ENCODE results near the gene HDAC5. TPM values are rescaled to one million over a fixed set of nuclear protein-coding genes. Genes with fewer than 3 reads are reported as not detected.
A peak's percentile ranks its signal among the peaks of the same experiment; 100 is the strongest.

Gene HDAC5
- total RNA-seq, 2 donors from 2014 or later = 19.0 to 26.6 TPM

GRCh38 chr17:44069974-44070454 is 53.4 kb downstream of the HDAC5 start:
- Histone ChIP-seq H3K4me3 (peak overlapping the region; percentile 71), H3K9me3 (no peaks in the 10 kb centered on the region), H3K27ac (peak overlapping the region; percentile 90), H3K36me3 (no peaks in the 10 kb centered on the region), H3K4me1 (peaks cover 5% of the 10 kb centered on the region), H3K9ac (ENCODE audit: low read depth in 2 of 2, low read length in 2 of 2) (peak overlapping the region; percentile 33 to 78), H3K27me3 (no peaks in the 10 kb centered on the region)
- intact Hi-C loops (cut with DNase I) = loop anchor here (5.0 kb wide), 1 partner anchor 42 kb away; no protein-coding TSS in a partner anchor
- DNase-seq = no peak
- no peak for TF ChIP-seq CTCF (IDR thresholded peaks at IDR 0.05)

- no peaks in the 10 kb centered on the region for H3K9me3 ChIP-seq
- H3K27ac ChIP-seq = peak overlapping the region; percentile 91
- DNase-seq = no peak
- no peaks in the 10 kb centered on the region for H3K36me3 ChIP-seq
- TF ChIP-seq CTCF (IDR thresholded peaks at IDR 0.05) = no peak
- H3K4me3 ChIP-seq = no peak overlapping the region
- no peak overlapping the region for H3K9ac ChIP-seq (ENCODE audit: low read depth in 2 of 2, low read length in 2 of 2)
- H3K4me1 ChIP-seq = peaks cover 5% of the 10 kb centered on the region
- intact Hi-C loops (cut with DNase I) = no loop called here
- H3K27me3 ChIP-seq = no peaks in the 10 kb centered on the region
These were observed 55.9 kb downstream of the HDAC5 start for GRCh38 chr17:44067545-44067940.

- H3K9ac ChIP-seq (ENCODE audit: low read depth in 2 of 2, low read length in 2 of 2) = peak within 1 kb of the TSS; percentile 60 to 94
- peak within 1 kb of the TSS; percentile 91 for H3K27ac ChIP-seq
- no peak for TF ChIP-seq CTCF (IDR thresholded peaks at IDR 0.05)
- peak within 1 kb of the TSS; percentile 67 for H3K4me3 ChIP-seq
- H3K36me3 ChIP-seq = no peaks in the 10 kb centered on the region
- DNase-seq = peak; percentile 95
- peaks cover under 1% of the 10 kb centered on the region for H3K4me1 ChIP-seq
- no peaks in the 10 kb centered on the region for H3K9me3 ChIP-seq
- intact Hi-C loops (cut with DNase I) = no loop called here
- H3K27me3 ChIP-seq = no peaks in the 10 kb centered on the region
These were observed 57.1 kb downstream of the HDAC5 start, which contains the start of gene LSM12 for GRCh38 chr17:44066204-44066930. LSM12 (minus strand) TSS chr17:44066671; CDS start chr17:44066587, 84 bp downstream.

- no peaks in the 10 kb centered on the region for H3K9me3 ChIP-seq
- no peaks in the 10 kb centered on the region for H3K36me3 ChIP-seq
- no peaks in the 10 kb centered on the region for H3K4me1 ChIP-seq
- intact Hi-C loops (cut with DNase I) = no loop called here
- H3K4me3 ChIP-seq = peak overlapping the region; percentile 67
- no peak for TF ChIP-seq CTCF (IDR thresholded peaks at IDR 0.05)
- H3K27me3 ChIP-seq = no peaks in the 10 kb centered on the region
- DNase-seq = no peak
- peak overlapping the region; percentile 91 for H3K27ac ChIP-seq
- H3K9ac ChIP-seq (ENCODE audit: low read depth in 2 of 2, low read length in 2 of 2) = peak overlapping the region; percentile 60 to 94
These were observed 57.7 kb downstream of the HDAC5 start for GRCh38 chr17:44065668-44066203.

- H3K9me3 ChIP-seq = no peaks in the 10 kb centered on the region
- no peaks in the 10 kb centered on the region for H3K27me3 ChIP-seq
- no peaks in the 10 kb centered on the region for H3K36me3 ChIP-seq
- DNase-seq = no peak
- no peak overlapping the region for H3K9ac ChIP-seq (ENCODE audit: low read depth in 2 of 2, low read length in 2 of 2)
- H3K4me3 ChIP-seq = no peak overlapping the region
- intact Hi-C loops (cut with DNase I) = no loop called here
- no peaks in the 10 kb centered on the region for H3K4me1 ChIP-seq
- no peak overlapping the region for H3K27ac ChIP-seq
- no peak for TF ChIP-seq CTCF (IDR thresholded peaks at IDR 0.05)
These were observed 59.5 kb downstream of the HDAC5 start for GRCh38 chr17:44063704-44064639.

Measured in colonic mucosa (tissue), 4 donors.